IMR-90 (cell line): ENCODE results near the gene HINT3. TPM values are rescaled to one million over a fixed set of nuclear protein-coding genes. Genes with fewer than 3 reads are reported as not detected.
"Not testable (repeated sequence)": the region's sequence is repeated elsewhere in the genome, so short reads cannot be mapped to it uniquely, and the experiment has no call there.

Experiments used
- ATAC-seq: fragments of 200-7000 bp; cut with Tn5 transposase; 2 replicates; pipeline ENCODE4 v1.9.1; 2020; ENCODE audit warnings: low read depth, mild to moderate bottlenecking, moderate library complexity
- BruUV-seq: library from RNA; stranded (reverse); fragments of 400-500 nt; replicated peaks from 2 replicates; lab custom pipeline; 2021; lab: Mats Ljungman, UMichigan
- CTCF ChIA-PET: fragments of 300-600 bp; formaldehyde crosslinking; extraction: SDS; loops from one replicate; lab custom pipeline; 2021; ENCODE audit warnings: antibody characterized with exemption; lab: Yijun Ruan, JAX
- POLR2A ChIA-PET: fragments of 300-600 bp; sonication (Branson Sonifier 250); formaldehyde crosslinking; loops from one replicate; lab custom pipeline; 2022; ENCODE audit warnings: antibody characterized with exemption; ENCODE audit not compliant: unreplicated experiment; lab: Charles Lee
- DNase-seq: peaks from one replicate; pipeline ENCODE4 v3.0.0; 2013
- H2AFZ ChIP-seq: replicated peaks from 2 replicates; pipeline ENCODE3; 2013; ENCODE audit warnings: low read length, mild to moderate bottlenecking; ENCODE audit not compliant: poor library complexity
- H2AK5ac ChIP-seq: 2 replicates; pipeline ENCODE4 v1.6.1; 2013; ENCODE audit warnings: low read depth, low read length, inconsistent platforms
- H2AK9ac ChIP-seq: replicated peaks from 2 replicates; pipeline ENCODE3; 2013; ENCODE audit warnings: mild to moderate bottlenecking, low read depth, low read length, moderate library complexity; ENCODE audit not compliant: poor library complexity
- H2BK120ac ChIP-seq: 2 replicates; pipeline ENCODE4 v1.6.1; 2013; ENCODE audit warnings: low read depth, low read length, inconsistent platforms
- H2BK15ac ChIP-seq: 3 replicates; pipeline ENCODE4 v1.6.1; 2013; ENCODE audit warnings: low read depth, low read length, inconsistent platforms
- H2BK20ac ChIP-seq: 2 replicates; pipeline ENCODE4 v1.6.1; 2013; ENCODE audit warnings: low read depth, mild to moderate bottlenecking, inconsistent platforms, low read length, moderate library complexity
- H2BK5ac ChIP-seq: 2 replicates; pipeline ENCODE4 v1.6.1; 2013; ENCODE audit warnings: mild to moderate bottlenecking, low read depth, low read length, inconsistent platforms; ENCODE audit not compliant: poor library complexity, severe bottlenecking
- H3K14ac ChIP-seq: replicated peaks from 2 replicates; pipeline ENCODE4 v1.6.1; 2013; ENCODE audit warnings: low read depth, low read length, inconsistent platforms
- H3K18ac ChIP-seq: 2 replicates; pipeline ENCODE4 v1.6.1; 2013; ENCODE audit warnings: low read depth, low read length, control low read depth
- H3K23ac ChIP-seq: 2 replicates; pipeline ENCODE4 v1.6.1; 2013; ENCODE audit warnings: low read depth, low read length, inconsistent platforms
- H3K27ac ChIP-seq: 2 replicates; pipeline ENCODE4 v1.5.1; 2013; ENCODE audit warnings: mild to moderate bottlenecking, control low read depth, low read length; ENCODE audit not compliant: insufficient read depth
- H3K27me3 ChIP-seq: 2 replicates; pipeline ENCODE4 v1.6.1; 2013; ENCODE audit warnings: low read length; ENCODE audit not compliant: control insufficient read depth, insufficient read depth
- H3K36me3 ChIP-seq: 2 replicates; pipeline ENCODE4 v1.6.1; 2013; ENCODE audit warnings: low read length, mixed read lengths; ENCODE audit not compliant: control insufficient read depth, insufficient read depth
- H3K4ac ChIP-seq: 2 replicates; pipeline ENCODE4 v1.6.1; 2013; ENCODE audit warnings: low read depth, low read length, inconsistent platforms
- H3K4me1 ChIP-seq: 2 replicates; pipeline ENCODE4 v1.6.1; 2013; ENCODE audit warnings: low read length, mixed read lengths; ENCODE audit not compliant: control insufficient read depth, insufficient read depth
- H3K4me2 ChIP-seq: 2 replicates; pipeline ENCODE4 v1.6.1; 2013; ENCODE audit warnings: low read depth, mild to moderate bottlenecking, control low read depth, low read length, moderate library complexity
- H3K4me3 ChIP-seq: 2 replicates; pipeline ENCODE4 v1.5.1; 2013; ENCODE audit warnings: low read depth, mild to moderate bottlenecking, control low read depth, low read length, moderate library complexity; ENCODE audit not compliant: insufficient read depth
- H3K56ac ChIP-seq: 2 replicates; pipeline ENCODE4 v1.6.1; 2013; ENCODE audit warnings: low read length, inconsistent platforms; ENCODE audit not compliant: insufficient read depth; ENCODE audit errors: extremely low read depth
- H3K79me1 ChIP-seq, 2 experiments: 2 replicates each; pipeline ENCODE4 v1.6.1; 2013; ENCODE audit warnings: low read length in 2 of 2, inconsistent platforms in 1 of 2, low read depth in 1 of 2
- H3K9ac ChIP-seq: 2 replicates; pipeline ENCODE4 v1.6.1; 2013; ENCODE audit warnings: low read depth, low read length, control low read depth
- H3K9me1 ChIP-seq: 2 replicates; pipeline ENCODE4 v1.6.1; 2013; ENCODE audit warnings: low read length, inconsistent platforms; ENCODE audit not compliant: insufficient read depth
- H3K9me3 ChIP-seq: 2 replicates; pipeline ENCODE4 v1.6.1; 2013; ENCODE audit warnings: low read length; ENCODE audit not compliant: control insufficient read depth, insufficient read depth
- H4K20me1 ChIP-seq: 2 replicates; pipeline ENCODE4 v1.6.1; 2013; ENCODE audit warnings: low read length, inconsistent platforms; ENCODE audit not compliant: insufficient read depth
- H4K5ac ChIP-seq: 2 replicates; pipeline ENCODE4 v1.6.1; 2013; ENCODE audit warnings: mild to moderate bottlenecking, low read depth, low read length, control low read depth
- H4K8ac ChIP-seq, 2 experiments: 2 replicates each; pipeline ENCODE4 v1.6.1; 2013; ENCODE audit warnings: low read depth in 2 of 2, low read length in 2 of 2, control low read depth in 1 of 2, inconsistent platforms in 1 of 2
- H4K91ac ChIP-seq: 2 replicates; pipeline ENCODE4 v1.6.1; 2013; ENCODE audit warnings: low read depth, low read length, inconsistent platforms; ENCODE audit not compliant: insufficient read depth
- CEBPB ChIP-seq: IDR thresholded peaks from 2 replicates; pipeline ENCODE4 v1.6.1; 2012; ENCODE audit warnings: low read depth, low read length, improper control_type of control experiment
- FOS ChIP-seq: fragments of 150-350 bp; IDR thresholded peaks from 2 replicates; pipeline ENCODE4 v1.6.1; 2016; ENCODE audit warnings: low read depth, low read length
- MAFK ChIP-seq: IDR thresholded peaks from 2 replicates; pipeline ENCODE4 v1.6.1; 2012; ENCODE audit warnings: low read depth, low read length, improper control_type of control experiment
- MAZ ChIP-seq: IDR thresholded peaks from 2 replicates; pipeline ENCODE4 v1.6.1; 2012; ENCODE audit warnings: low read depth, mild to moderate bottlenecking, low read length, improper control_type of control experiment, moderate library complexity, borderline replicate concordance
- MXI1 ChIP-seq: IDR thresholded peaks from 2 replicates; pipeline ENCODE4 v1.6.1; 2012; ENCODE audit warnings: low read depth, mild to moderate bottlenecking, low read length, moderate library complexity, borderline replicate concordance
- POLR2A ChIP-seq: IDR thresholded peaks from 2 replicates; pipeline ENCODE4 v1.6.1; 2012; ENCODE audit warnings: mild to moderate bottlenecking, low read depth, low read length
- WGBS, 2 experiments: methylation state at CpG; one replicate each; pipeline versions ENCODE4 v1.1.5 to v1.1.7; 2013; ENCODE audit warnings: missing lambda C conversion rate in 2 of 2; ENCODE audit not compliant: insufficient read length in 1 of 2; ENCODE audit errors: extremely low coverage in 2 of 2; 5-methylcytosine and 5-hydroxymethylcytosine counted together
- dilution Hi-C: fragments of 300-500 bp; cut with HindIII; formaldehyde crosslinking; loops from one replicate; pipeline ENCODE4 v1.14.3; 2018; ENCODE audit warnings: low sequenced_read_pairs; ENCODE audit not compliant: unreplicated experiment
- in situ Hi-C: fragments of 300-500 bp; cut with MboI; formaldehyde crosslinking; loops from 3 replicates; pipeline ENCODE4 v1.14.3; 2019; ENCODE audit warnings: low sequenced_read_pairs, inconsistent platforms, mixed read lengths
- intact Hi-C: fragments of 100-400 bp; cut with micrococcal nuclease; formaldehyde crosslinking; loops from 2 replicates; pipeline ENCODE4 v1.10.0; 2022
- polyA plus RNA-seq, 3 experiments: library from polyadenylated mRNA; depleted of rRNA; stranded (reverse); fragments of >200 nt; gene quantifications; 2 replicates each; pipeline ENCODE4 v1.2.3, GENCODE V29; 2012; ENCODE audit warnings: low replicate concordance in 1 of 3
- total RNA-seq: library from RNA; depleted of rRNA; stranded (reverse); fragments of >200 nt; gene quantifications from 2 replicates; pipeline ENCODE4 v1.2.3, GENCODE V29; 2012

HINT3 gene
- total and polyA plus RNA-seq, 2 of the 4 experiments (the other 2 are of a cell fraction) = 3.4 to 6.5 TPM

DNA sequence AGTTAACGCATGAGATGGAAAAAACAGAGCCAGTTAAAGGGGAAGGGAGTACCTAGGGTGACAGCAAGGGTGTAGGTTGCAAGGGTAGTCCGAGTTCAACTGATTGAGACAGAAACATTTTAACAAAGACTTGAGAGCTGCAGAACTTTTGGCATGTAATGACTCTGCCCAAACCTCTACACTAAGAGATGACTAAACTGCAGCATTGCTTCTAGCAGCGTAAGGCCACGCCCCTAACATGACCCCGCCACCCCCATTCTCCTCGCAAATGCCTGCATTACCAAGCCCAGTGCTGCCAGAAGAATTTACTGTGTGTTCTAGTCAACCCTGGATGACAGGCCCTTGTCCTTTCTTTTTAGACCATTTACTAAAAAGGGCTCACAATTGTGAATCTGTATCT is 6.3 kb upstream of the HINT3 start:
- no peak overlapping the region for H3K18ac ChIP-seq
- dilution Hi-C loops (no loop called here), intact Hi-C loops (no loop called here), in situ Hi-C loops (no loop called here)
- no peak overlapping the region for H3K56ac ChIP-seq
- 49% methylated on average over 4 of the region's 6 CpGs; no CpG with 5 or more reads in 1 of the 2 experiments for WGBS, 2 experiments
- CTCF ChIA-PET = no interaction called here
- no peak overlapping the region for H3K27ac ChIP-seq
- H4K91ac ChIP-seq = peak overlapping the region; percentile 10
- no peaks in the 10 kb centered on the region for H3K9me3 ChIP-seq
- no peak overlapping the region for H2AK9ac ChIP-seq
- H3K9ac ChIP-seq = no peak overlapping the region
- no peak overlapping the region for H3K23ac ChIP-seq
- no peak overlapping the region for H2BK5ac ChIP-seq
- peak overlapping the region; percentile 83 for H2BK120ac ChIP-seq
- no TSS peak for BruUV-seq
- peaks cover 18% of the 10 kb centered on the region for H3K4me1 ChIP-seq
- DNase-seq (peak; percentile 84), ATAC-seq (peak; percentile 27)
- no peak overlapping the region for H3K4ac ChIP-seq
- no peak overlapping the region for H3K4me3 ChIP-seq
- H4K20me1 ChIP-seq = no peaks in the 10 kb centered on the region
- peaks cover 6% of the 10 kb centered on the region for H3K9me1 ChIP-seq
- 0 out of 2 replicates have a peak overlapping the region, but pooled peaks have one; percentile 27 for H2BK20ac ChIP-seq
- H2BK15ac ChIP-seq = peak overlapping the region; percentile 69; the same call in 1 of the 3 replicates
- H3K4me2 ChIP-seq = no peak overlapping the region
- POLR2A ChIA-PET = no interaction called here
- no peaks in the 10 kb centered on the region for H3K27me3 ChIP-seq
- H3K36me3 ChIP-seq = no peaks in the 10 kb centered on the region
- no peaks in the 10 kb centered on the region for H3K79me1 ChIP-seq
- no peak overlapping the region for H2AFZ ChIP-seq
- no peak for TF ChIP-seq MAFK
- no peak for TF ChIP-seq MAZ
- TF ChIP-seq CEBPB = no peak
- TF ChIP-seq POLR2A = no peak
- 0 out of 2 replicates have a peak, but pooled peaks have one; percentile 13 for TF ChIP-seq FOS
- no peak for TF ChIP-seq MXI1
- peak overlapping the region; percentile 61; the same call in 1 of the 2 replicates for H3K14ac ChIP-seq
- no peak overlapping the region for H4K5ac ChIP-seq
- H2AK5ac ChIP-seq = no peak overlapping the region
- H4K8ac ChIP-seq = peak overlapping the region in 1 of 2 experiments; percentile 30; a peak in 2 of 4 replicates

DNA sequence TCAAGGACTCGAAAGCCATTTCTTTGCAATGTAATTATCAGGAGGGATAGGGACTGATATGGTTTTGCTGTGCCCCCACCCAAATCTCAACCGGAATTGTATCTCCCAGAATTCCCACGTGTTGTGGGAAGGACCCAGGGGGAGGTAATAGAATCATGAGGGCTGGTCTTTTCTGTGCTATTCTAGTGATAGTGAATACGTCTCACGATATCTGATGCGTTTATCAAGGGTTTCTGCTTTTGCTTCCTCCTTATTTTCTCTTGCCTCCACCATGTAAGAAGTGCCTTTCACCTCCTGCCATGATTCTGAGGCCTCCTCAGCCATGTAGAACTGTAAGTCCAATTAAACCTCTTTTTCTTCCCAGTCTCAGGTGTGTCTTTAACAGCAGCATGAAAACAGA is 5.9 kb upstream of the HINT3 start:
- ATAC-seq, H3K23ac ChIP-seq, H3K4me2 ChIP-seq, H2BK5ac ChIP-seq, H2AFZ ChIP-seq, H3K9ac ChIP-seq, H3K9me3 ChIP-seq, intact Hi-C loops, H3K56ac ChIP-seq, H2AK9ac ChIP-seq, H2AK5ac ChIP-seq, H3K4ac ChIP-seq, H3K36me3 ChIP-seq, BruUV-seq, DNase-seq, H4K20me1 ChIP-seq, in situ Hi-C loops, POLR2A ChIA-PET, H3K9me1 ChIP-seq, H3K18ac ChIP-seq, dilution Hi-C loops, H3K4me3 ChIP-seq, H3K14ac ChIP-seq, H3K27ac ChIP-seq, H3K27me3 ChIP-seq, H3K79me1 ChIP-seq, H4K5ac ChIP-seq: not testable (repeated sequence)
- WGBS, 2 experiments = no CpG with 5 or more reads among the region's 6 CpGs
- Histone ChIP-seq H2BK15ac (0 out of 3 replicates have a peak overlapping the region, but pooled peaks have one; percentile 69), H3K4me1 (peaks cover 14% of the 10 kb centered on the region), H2BK20ac (0 out of 2 replicates have a peak overlapping the region, but pooled peaks have one; percentile 27), H4K8ac (peak overlapping the region in 1 of 2 experiments; percentile 4; a peak in 1 of 4 replicates), H2BK120ac (peak overlapping the region; percentile 83), H4K91ac (0 out of 2 replicates have a peak overlapping the region, but pooled peaks have one; percentile 10)
- CTCF ChIA-PET = interaction anchor here (2.3 kb wide), 1 partner anchor 169 kb away, joined by 10 read pairs; no protein-coding TSS in a partner anchor
